Measurements from ENCODE around the gene BPHL.

Gene BPHL

DNA sequence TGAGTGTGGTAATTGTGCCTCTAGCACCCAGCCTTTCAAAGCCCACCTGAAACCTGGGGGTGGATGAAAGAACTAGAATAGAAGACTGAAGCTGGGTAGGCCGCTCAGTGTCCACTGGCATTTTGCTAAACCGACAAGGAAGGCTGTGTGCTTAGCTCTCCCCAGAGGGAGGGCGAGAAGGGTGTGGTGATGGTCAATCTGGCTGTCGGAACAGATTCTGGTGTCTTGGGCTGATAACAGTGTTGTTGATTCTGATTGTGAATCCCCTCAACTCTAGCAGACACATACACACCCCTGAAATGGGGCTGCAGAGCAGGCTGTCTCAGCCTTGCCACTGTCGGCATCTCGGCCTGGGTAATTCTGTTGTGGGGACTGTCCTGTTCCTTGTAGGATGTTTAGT lies 4.1 kb upstream of the BPHL start:
- in situ Hi-C loops (cut with HindIII; ENCODE audit: low sequenced_read_pairs) = no loop called here

DNA sequence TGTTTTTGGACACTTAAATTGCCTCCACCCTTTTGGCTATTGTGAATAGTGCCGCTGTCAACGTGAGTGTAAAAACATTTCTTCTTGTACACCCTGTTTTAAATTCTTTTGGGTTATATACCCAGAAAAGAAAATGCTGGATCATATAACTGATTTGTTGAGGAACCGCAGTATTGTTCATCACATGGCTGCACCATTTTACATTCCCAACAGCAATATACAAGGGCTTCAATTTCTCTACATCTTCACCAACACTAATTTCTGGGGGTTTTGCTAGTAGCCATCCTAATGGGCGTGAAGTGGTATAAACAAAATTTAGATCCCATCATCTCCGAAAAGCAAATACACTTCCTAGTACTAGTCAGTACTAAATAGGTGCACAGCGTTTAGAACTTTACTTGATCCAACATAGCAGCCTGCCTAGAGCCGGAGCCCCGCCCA lies 579 bp upstream of the BPHL start:
- TF ChIP-seq, protein P1, sequence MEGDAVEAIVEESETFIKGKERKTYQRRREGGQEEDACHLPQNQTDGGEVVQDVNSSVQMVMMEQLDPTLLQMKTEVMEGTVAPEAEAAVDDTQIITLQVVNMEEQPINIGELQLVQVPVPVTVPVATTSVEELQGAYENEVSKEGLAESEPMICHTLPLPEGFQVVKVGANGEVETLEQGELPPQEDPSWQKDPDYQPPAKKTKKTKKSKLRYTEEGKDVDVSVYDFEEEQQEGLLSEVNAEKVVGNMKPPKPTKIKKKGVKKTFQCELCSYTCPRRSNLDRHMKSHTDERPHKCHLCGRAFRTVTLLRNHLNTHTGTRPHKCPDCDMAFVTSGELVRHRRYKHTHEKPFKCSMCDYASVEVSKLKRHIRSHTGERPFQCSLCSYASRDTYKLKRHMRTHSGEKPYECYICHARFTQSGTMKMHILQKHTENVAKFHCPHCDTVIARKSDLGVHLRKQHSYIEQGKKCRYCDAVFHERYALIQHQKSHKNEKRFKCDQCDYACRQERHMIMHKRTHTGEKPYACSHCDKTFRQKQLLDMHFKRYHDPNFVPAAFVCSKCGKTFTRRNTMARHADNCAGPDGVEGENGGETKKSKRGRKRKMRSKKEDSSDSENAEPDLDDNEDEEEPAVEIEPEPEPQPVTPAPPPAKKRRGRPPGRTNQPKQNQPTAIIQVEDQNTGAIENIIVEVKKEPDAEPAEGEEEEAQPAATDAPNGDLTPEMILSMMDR (IDR thresholded peaks at IDR 0.05; ENCODE audit: low read depth, low read length, missing control alignments) = no peak
- DNase-seq (ENCODE audit: low read depth) = no peak
- H3K4me3 ChIP-seq (ENCODE audit: low read depth, low read length) = peak overlapping the region; percentile 76
- in situ Hi-C loops (cut with HindIII; ENCODE audit: low sequenced_read_pairs) = no loop called here

More for the DNA sequence above, 4.1 kb upstream of the BPHL start:
- DNase-seq (ENCODE audit: low read depth) = no peak
- no peak overlapping the region for H3K4me3 ChIP-seq (ENCODE audit: low read depth, low read length)
- TF ChIP-seq, protein P1 (IDR thresholded peaks at IDR 0.05; ENCODE audit: low read depth, low read length, missing control alignments) = no peak

DNA sequence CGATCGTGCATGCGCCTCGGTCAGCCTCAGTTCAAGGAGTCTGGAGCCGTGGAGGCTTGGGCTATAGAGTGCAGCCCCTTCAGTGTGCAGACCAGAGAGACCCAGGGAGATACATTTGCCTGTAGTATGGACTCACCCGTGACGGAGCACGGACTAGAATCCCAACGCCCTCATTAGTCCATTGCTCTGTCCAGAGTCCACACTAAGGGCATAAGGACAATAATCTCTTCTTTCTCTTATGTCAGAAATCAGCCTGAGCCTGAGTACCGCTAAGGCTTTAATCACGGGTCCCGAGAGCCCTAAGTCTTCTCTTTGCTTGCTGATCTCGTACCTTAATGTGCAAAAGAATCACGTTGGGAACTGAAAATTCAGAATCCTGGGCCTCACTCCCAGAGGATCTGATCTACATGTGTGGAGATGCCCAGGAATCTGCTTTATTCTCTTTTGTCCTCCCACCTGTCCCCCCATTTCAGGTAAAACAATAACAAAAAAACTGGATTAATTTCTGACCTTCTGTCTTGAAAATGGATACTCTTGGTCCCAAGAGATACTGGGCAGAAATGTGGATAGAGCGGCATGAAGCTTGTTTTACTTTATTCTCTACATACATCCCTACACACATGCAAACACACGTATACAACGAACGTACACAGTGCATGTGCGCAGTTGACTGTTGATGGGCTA lies 671 bp downstream of the BPHL start:
- TF ChIP-seq, protein P1 (IDR thresholded peaks at IDR 0.05; ENCODE audit: low read depth, low read length, missing control alignments) = no peak
- H3K4me3 ChIP-seq (ENCODE audit: low read depth, low read length) = peak overlapping the region; percentile 76
- DNase-seq (ENCODE audit: low read depth) = no peak
- in situ Hi-C loops (cut with HindIII; ENCODE audit: low sequenced_read_pairs) = no loop called here

DNA sequence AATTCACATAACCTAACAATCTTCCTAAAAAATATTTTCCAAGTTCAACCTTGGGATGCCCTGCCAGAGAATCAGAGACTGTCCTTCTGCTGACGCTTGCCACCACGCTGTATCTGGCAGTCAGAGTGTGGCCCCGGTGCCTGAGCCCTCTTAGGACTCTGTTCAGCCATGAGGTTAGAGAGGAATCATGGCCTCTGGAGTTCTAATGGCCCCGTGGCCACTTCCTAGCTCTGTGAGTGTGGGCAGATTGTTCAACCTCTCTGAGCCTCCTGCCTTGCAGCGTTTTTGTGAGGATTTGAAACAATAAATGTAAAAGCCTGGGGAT lies 2.2 kb downstream of the BPHL start:
- TF ChIP-seq, protein P1 (IDR thresholded peaks at IDR 0.05; ENCODE audit: low read depth, low read length, missing control alignments) = no peak
- in situ Hi-C loops (cut with HindIII; ENCODE audit: low sequenced_read_pairs) = no loop called here
- DNase-seq (ENCODE audit: low read depth) = no peak
- H3K4me3 ChIP-seq (ENCODE audit: low read depth, low read length) = no peak overlapping the region

DNA sequence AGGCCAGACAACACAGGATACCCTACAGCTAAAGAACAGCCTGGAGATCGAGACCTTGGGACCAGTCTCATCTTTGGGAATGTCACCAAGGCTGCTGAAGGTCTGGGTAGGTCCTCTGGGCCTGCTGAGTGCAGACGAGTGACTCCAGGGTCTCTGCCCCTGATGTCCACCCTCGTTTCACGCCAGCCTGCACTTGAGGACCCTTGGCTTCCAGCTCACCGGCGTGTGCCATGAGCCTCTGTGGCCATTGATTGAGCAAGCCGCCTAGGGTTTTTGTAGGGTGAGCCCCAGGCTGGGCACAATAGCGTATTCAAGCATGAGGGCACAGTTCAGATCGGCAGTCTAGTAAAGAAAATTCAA lies 4.3 kb downstream of the BPHL start:
- no peak overlapping the region for H3K4me3 ChIP-seq (ENCODE audit: low read depth, low read length)
- TF ChIP-seq, protein P1 (IDR thresholded peaks at IDR 0.05; ENCODE audit: low read depth, low read length, missing control alignments) = no peak
- no peak for DNase-seq (ENCODE audit: low read depth)
- in situ Hi-C loops (cut with HindIII; ENCODE audit: low sequenced_read_pairs) = no loop called here

DNA sequence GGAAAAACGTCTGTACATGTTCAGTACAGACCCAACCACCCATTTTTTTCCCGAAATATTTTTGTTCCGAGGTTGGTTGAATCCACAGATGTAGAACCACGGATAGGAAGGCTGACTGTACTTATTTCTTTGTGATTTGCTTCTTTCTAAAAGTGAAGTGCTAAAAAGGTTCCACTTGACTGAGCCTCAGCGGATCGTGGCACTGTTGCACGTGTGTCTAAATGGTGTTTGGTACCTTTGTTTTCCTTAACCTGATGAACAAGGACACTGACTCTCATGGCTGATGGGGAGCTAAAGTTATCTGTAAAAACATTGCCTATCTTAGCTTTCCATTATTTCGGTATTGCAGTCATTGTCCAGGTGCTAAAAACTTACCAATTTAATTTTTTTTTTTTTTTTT lies 6.2 kb downstream of the BPHL start:
- in situ Hi-C loops (cut with HindIII; ENCODE audit: low sequenced_read_pairs) = loop anchor here (25.0 kb wide), 1 partner anchor 863 kb away; no protein-coding TSS in a partner anchor
- TF ChIP-seq, protein P1 (IDR thresholded peaks at IDR 0.05; ENCODE audit: low read depth, low read length, missing control alignments) = no peak
- no peak overlapping the region for H3K4me3 ChIP-seq (ENCODE audit: low read depth, low read length)
- no peak for DNase-seq (ENCODE audit: low read depth)
